Measurements from ENCODE around the gene KDM1A. TPM values are rescaled to one million over a fixed set of nuclear protein-coding genes. Genes with fewer than 3 reads are reported as not detected.

KDM1A gene
- total and polyA plus RNA-seq, 5 donors, result 22.9 to 34.4 (median 32.2) TPM

DNA sequence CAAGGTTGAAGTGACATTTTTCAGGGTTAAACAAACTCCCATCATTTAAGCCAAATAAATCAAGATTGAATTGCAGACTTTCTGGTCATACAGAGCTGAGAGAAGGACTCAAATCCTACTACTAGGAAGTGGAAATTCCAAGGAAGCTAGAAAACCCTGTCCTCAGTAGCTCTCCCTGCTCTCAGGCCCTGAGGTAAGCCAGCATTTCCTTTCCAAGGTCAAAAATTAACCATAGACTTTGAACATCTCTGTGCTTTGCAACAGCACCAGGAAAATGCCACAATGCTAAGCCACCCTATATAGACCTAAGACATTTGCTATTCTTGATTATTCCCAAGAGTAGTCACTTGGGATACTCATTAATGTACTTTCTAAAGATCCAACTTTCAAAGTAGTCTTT, 104.3 kb downstream of the KDM1A start:
- ATAC-seq (no peak), DNase-seq (no peak)
- H3K4me3 ChIP-seq (ENCODE audit: low read length), result no peak overlapping the region
- peaks cover 9% of the 10 kb centered on the region for H3K4me1 ChIP-seq (ENCODE audit: control insufficient read depth, insufficient read depth, low read length)
- no peaks in the 10 kb centered on the region for H3K9me3 ChIP-seq (ENCODE audit: control insufficient read depth, low read length)
- intact Hi-C loops (cut with DNase I), result no loop called here
- no peak overlapping the region for H3K27ac ChIP-seq (ENCODE audit: low read length)
- H3K27me3 ChIP-seq (ENCODE audit: control insufficient read depth, insufficient read depth), result no peaks in the 10 kb centered on the region

DNA sequence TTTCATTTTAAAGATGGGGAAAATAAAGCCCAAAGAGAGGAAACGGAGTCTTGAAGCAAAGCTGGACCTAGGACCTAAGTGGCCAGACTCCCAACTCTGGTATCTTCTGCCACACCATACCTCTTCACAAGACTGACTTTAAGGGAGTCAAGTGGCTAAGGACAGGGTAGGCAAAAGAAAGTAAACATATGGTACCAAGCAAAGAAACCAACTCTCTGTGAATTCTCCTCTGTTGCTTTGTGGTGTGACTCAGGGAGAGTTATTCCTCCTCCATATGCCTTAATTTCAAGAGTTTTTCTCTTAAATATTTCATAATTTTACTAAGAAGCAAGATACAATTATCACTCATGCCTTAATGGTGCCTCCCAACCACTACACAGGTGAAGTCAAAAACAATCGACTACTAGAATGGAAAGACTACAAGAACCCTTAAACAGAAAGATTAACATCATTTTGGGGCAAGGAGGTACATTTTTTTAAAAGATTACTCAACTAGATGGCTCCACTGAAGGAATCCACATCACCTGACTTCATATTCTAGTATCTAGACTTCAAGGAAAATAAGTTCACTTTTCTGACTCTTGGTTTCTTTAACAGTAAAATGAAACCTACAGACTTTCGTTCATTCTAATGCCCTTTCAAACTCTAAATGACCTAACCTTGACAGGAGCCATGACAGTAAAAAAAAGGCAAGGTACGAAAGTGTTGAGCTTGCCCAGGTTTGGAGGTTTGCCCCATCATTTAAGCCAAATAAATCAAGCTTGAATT, 105.2 kb downstream of the KDM1A start:
- 97% methylated on average over 4 of the region's 4 CpGs for WGBS
- DNase-seq (no peak), ATAC-seq (no peak)
- H3K9me3 ChIP-seq (ENCODE audit: control insufficient read depth, low read length), result no peaks in the 10 kb centered on the region
- intact Hi-C loops (cut with DNase I), result no loop called here
- H3K27ac ChIP-seq (ENCODE audit: low read length), result no peak overlapping the region
- H3K4me1 ChIP-seq (ENCODE audit: control insufficient read depth, insufficient read depth, low read length), result peaks cover 9% of the 10 kb centered on the region
- no peak overlapping the region for H3K4me3 ChIP-seq (ENCODE audit: low read length)
- H3K27me3 ChIP-seq (ENCODE audit: control insufficient read depth, insufficient read depth), result no peaks in the 10 kb centered on the region

DNA sequence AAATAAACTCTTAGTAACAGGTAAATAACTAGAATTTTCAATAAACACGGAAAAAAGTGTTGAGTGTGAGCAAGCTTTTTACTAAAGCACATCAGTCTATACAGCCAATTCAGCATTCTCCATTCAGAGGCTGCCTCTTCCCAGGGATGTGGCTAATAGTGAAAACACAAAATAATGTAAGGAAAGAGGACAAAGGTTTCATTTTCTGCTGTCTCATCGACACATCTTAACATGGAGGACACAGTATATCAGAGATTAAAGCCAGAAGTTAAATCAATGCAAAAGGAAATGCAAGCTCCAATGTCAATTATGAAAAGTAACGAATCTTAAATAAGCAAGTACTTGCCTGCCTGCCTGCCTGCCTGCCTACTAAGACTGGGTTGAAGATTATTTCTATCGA, 106.2 kb downstream of the KDM1A start:
- H3K27me3 ChIP-seq (ENCODE audit: control insufficient read depth, insufficient read depth), result no peaks in the 10 kb centered on the region
- H3K27ac ChIP-seq (ENCODE audit: low read length), result no peak overlapping the region
- peaks cover 7% of the 10 kb centered on the region for H3K4me1 ChIP-seq (ENCODE audit: control insufficient read depth, insufficient read depth, low read length)
- no peaks in the 10 kb centered on the region for H3K9me3 ChIP-seq (ENCODE audit: control insufficient read depth, low read length)
- H3K4me3 ChIP-seq (ENCODE audit: low read length), result no peak overlapping the region
- intact Hi-C loops (cut with DNase I), result no loop called here
- ATAC-seq (no peak), DNase-seq (no peak)
- 85% methylated on average over 4 of the region's 4 CpGs for WGBS

DNA sequence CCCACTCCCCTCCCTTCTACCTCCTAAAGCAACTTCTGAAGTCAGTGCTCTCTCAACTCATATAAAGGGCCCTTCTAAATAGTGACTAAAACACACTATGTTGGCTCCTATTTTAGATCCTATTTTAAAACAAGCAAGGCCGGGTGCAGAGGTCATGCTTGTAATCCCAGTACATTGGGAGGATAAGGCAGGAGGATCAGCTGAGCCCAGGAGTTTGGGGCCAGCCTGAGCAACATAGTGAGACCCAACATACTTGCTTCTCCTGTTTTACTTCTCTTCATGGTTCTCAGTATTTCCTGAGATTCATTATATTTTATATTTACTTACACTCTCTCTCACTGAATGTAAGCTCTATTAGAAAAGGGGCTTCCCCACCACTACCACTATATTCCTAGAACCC, 106.9 kb downstream of the KDM1A start:
- ATAC-seq, result no peak
- WGBS, result 52% methylated on average over 1 of the region's 1 CpG
- H3K9me3 ChIP-seq (ENCODE audit: control insufficient read depth, low read length), result no peaks in the 10 kb centered on the region
- no peak overlapping the region for H3K27ac ChIP-seq (ENCODE audit: low read length)
- no peak overlapping the region for H3K4me3 ChIP-seq (ENCODE audit: low read length)
- H3K27me3 ChIP-seq (ENCODE audit: control insufficient read depth, insufficient read depth), result no peaks in the 10 kb centered on the region
- intact Hi-C loops (cut with DNase I), result no loop called here
- peaks cover 7% of the 10 kb centered on the region for H3K4me1 ChIP-seq (ENCODE audit: control insufficient read depth, insufficient read depth, low read length)
- DNase-seq, result no peak

DNA sequence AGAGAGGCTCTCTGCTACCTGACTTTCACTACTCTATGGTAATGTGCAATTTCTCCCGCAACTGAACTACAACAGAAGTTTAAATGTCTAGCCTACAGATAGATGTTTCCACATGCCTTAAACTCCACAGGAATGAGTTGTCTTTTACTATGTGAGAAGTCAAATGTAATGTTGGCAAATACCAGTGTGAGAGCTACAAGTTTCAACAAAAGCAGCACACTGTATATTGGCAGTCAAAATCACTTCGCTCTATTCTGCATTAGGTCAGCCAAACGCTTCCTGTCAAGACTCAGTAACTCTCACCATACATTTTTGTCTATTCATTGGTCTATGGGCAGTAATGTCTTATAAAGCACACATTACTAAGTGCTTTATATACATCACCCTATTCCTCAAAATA, 107.5 kb downstream of the KDM1A start:
- Histone ChIP-seq H3K4me1 (ENCODE audit: control insufficient read depth, insufficient read depth, low read length) (peaks cover 7% of the 10 kb centered on the region), H3K27ac (ENCODE audit: low read length) (no peak overlapping the region), H3K4me3 (ENCODE audit: low read length) (no peak overlapping the region), H3K9me3 (ENCODE audit: control insufficient read depth, low read length) (no peaks in the 10 kb centered on the region), H3K27me3 (ENCODE audit: control insufficient read depth, insufficient read depth) (no peaks in the 10 kb centered on the region)
- ATAC-seq, result no peak
- WGBS, result 63% methylated on average over 3 of the region's 3 CpGs
- DNase-seq, result no peak
- intact Hi-C loops (cut with DNase I), result no loop called here

DNA sequence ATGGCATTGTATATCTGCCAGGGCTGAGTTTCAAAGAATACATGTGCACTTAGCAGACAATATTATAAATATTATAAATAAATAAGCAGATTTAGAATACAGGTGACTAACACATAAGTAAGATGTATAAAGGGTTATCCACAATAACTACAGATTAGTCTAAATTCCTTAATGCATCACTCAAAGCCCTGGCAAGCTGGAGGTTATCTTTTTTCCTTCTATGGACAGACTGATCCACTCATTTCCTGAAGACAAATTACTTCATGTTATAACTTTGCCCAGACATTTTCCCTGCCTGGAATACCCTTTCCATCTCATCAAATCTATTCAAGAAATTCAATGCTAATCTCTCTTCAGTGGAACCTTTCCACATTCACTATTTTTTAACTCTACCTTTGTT, 110.6 kb downstream of the KDM1A start:
- DNase-seq, result no peak
- peaks cover 7% of the 10 kb centered on the region for H3K4me1 ChIP-seq (ENCODE audit: control insufficient read depth, insufficient read depth, low read length)

DNA sequence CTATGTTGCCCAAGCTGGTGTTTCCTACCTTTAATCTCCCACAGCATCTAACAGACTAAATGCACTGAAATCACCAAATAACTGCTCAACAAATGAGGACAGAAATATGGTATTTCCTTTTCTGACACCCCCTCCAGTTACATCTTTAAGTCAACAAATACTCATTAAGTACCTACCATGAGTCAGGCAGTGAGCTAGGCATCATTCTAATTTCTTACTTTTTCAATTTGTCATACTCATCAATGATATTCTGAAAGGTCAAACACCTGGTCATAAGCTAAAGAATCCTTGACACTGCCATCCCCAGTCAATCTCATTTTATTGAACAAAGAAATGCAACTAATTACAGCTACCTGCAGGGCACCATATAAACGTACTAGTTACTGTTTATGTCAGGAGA, 112.8 kb downstream of the KDM1A start:
- H3K4me3 ChIP-seq (ENCODE audit: low read length), result no peak overlapping the region
- 67% methylated on average over 1 of the region's 1 CpG for WGBS
- ATAC-seq, result no peak
- H3K4me1 ChIP-seq (ENCODE audit: control insufficient read depth, insufficient read depth, low read length), result no peaks in the 10 kb centered on the region
- intact Hi-C loops (cut with DNase I), result no loop called here
- H3K9me3 ChIP-seq (ENCODE audit: control insufficient read depth, low read length), result no peaks in the 10 kb centered on the region
- no peak overlapping the region for H3K27ac ChIP-seq (ENCODE audit: low read length)
- no peak for DNase-seq
- H3K27me3 ChIP-seq (ENCODE audit: control insufficient read depth, insufficient read depth), result no peaks in the 10 kb centered on the region

More for the DNA sequence above, 110.6 kb downstream of the KDM1A start:
- no peaks in the 10 kb centered on the region for H3K9me3 ChIP-seq (ENCODE audit: control insufficient read depth, low read length)
- no peak for ATAC-seq
- H3K27ac ChIP-seq (ENCODE audit: low read length), result no peak overlapping the region
- intact Hi-C loops (cut with DNase I), result no loop called here
- H3K27me3 ChIP-seq (ENCODE audit: control insufficient read depth, insufficient read depth), result no peaks in the 10 kb centered on the region
- no peak overlapping the region for H3K4me3 ChIP-seq (ENCODE audit: low read length)

Small RNAs within 50 kb of the gene (microRNA-seq; reads per million reads assigned to microRNA genes)
- gene MIR3115 (0 to 0.54 reads per million in 2 donors), gene MIR4419A (0 reads per million in 2 donors)

Other genes starting within 250 kb of the KDM1A start
- gene LACTBL1, start 46.6 kb upstream of the KDM1A start, total RNA-seq, result not detected
- gene LACTBL1, start 46.6 kb upstream of the KDM1A start, polyA plus RNA-seq, result not detected
- not detected for gene TEX46, start 3.6 kb upstream of the KDM1A start, total RNA-seq
- not detected for gene TEX46, start 3.6 kb upstream of the KDM1A start, polyA plus RNA-seq
- gene LUZP1, start 149.4 kb downstream of the KDM1A start, total RNA-seq, result 10 to 100 TPM; 33.2 to 61.9 (median 42.4) TPM
- gene LUZP1, start 149.4 kb downstream of the KDM1A start, polyA plus RNA-seq, result 9.5 TPM
- not detected for gene HTR1D, start 198.0 kb downstream of the KDM1A start, total RNA-seq
- gene HTR1D, start 198.0 kb downstream of the KDM1A start, polyA plus RNA-seq, result 0.05 TPM